HG03378 (cell line): Measurements from ENCODE around the gene SMIM35.
"Not testable (repeated sequence)": the region's sequence is repeated elsewhere in the genome, so short reads cannot be mapped to it uniquely, and the experiment has no call there.

Experiments
- ATAC-seq: cut with Tn5 transposase; IDR thresholded peaks from one replicate; pipeline ENCODE4 v1.9.1; 2021; ENCODE audit warnings: mild to moderate bottlenecking, moderate library complexity; ENCODE audit not compliant: unreplicated experiment

Gene SMIM35

GRCh38 chr11:117992136-117992535 is 94.6 kb downstream of the SMIM35 start:
- ATAC-seq, result no peak

- ATAC-seq, result no peak
These were observed 97.2 kb downstream of the SMIM35 start for GRCh38 chr11:117989351-117990102.

GRCh38 chr11:117986981-117987574 is 99.7 kb downstream of the SMIM35 start:
- peak; percentile 52 for ATAC-seq

- ATAC-seq, result peak; percentile 68
These were observed 100.5 kb downstream of the SMIM35 start, which contains the start of gene IL10RA for GRCh38 chr11:117985953-117986887. Gene IL10RA, plus strand, starts transcription at chr11:117986394. Its CDS starts 74 bp downstream, at chr11:117986468.

- no peak for ATAC-seq
These were observed 102.3 kb downstream of the SMIM35 start for GRCh38 chr11:117984476-117984875.

GRCh38 chr11:117983163-117983475 is 103.6 kb downstream of the SMIM35 start:
- ATAC-seq, result no peak

GRCh38 chr11:117980720-117981119 is 106.0 kb downstream of the SMIM35 start:
- ATAC-seq, result no peak

- no peak for ATAC-seq
These were observed 106.5 kb downstream of the SMIM35 start for GRCh38 chr11:117980280-117980679.

GRCh38 chr11:117979481-117980211 is 107.1 kb downstream of the SMIM35 start:
- peak; percentile 68 for ATAC-seq

GRCh38 chr11:117978991-117979390 is 107.8 kb downstream of the SMIM35 start:
- no peak for ATAC-seq

- ATAC-seq, result not testable (repeated sequence)
These were observed 108.4 kb downstream of the SMIM35 start for GRCh38 chr11:117978291-117978910.

- not testable (repeated sequence) for ATAC-seq
These were observed 109.0 kb downstream of the SMIM35 start for GRCh38 chr11:117977612-117978264.

GRCh38 chr11:117977029-117977428 is 109.7 kb downstream of the SMIM35 start:
- ATAC-seq, result no peak

GRCh38 chr11:117976445-117976844 is 110.3 kb downstream of the SMIM35 start:
- ATAC-seq, result no peak

- ATAC-seq, result no peak
These were observed 113.3 kb downstream of the SMIM35 start for GRCh38 chr11:117973503-117973860.

GRCh38 chr11:117972629-117973502 is 113.9 kb downstream of the SMIM35 start:
- ATAC-seq, result no peak

- ATAC-seq, result no peak
These were observed 114.7 kb downstream of the SMIM35 start for GRCh38 chr11:117972044-117972443.

GRCh38 chr11:117970400-117971024 is 116.3 kb downstream of the SMIM35 start:
- no peak for ATAC-seq
